H1 (cell line): ENCODE data around the gene B3GNT2.

Source experiments
- ATF2 ChIP-seq: IDR thresholded peaks from 2 replicates; pipeline ENCODE4 v1.6.1; 2012; ENCODE audit warnings: low read length, inconsistent platforms
- BACH1 ChIP-seq: IDR thresholded peaks from 2 replicates; pipeline ENCODE4 v1.6.1; 2012; ENCODE audit warnings: low read length, improper control_type of control experiment
- CEBPB ChIP-seq: IDR thresholded peaks from 2 replicates; pipeline ENCODE4 v1.6.1; 2012; ENCODE audit warnings: low read depth, low read length
- CHD2 ChIP-seq: IDR thresholded peaks from 2 replicates; pipeline ENCODE4 v1.6.1; 2012; ENCODE audit warnings: low read length, improper control_type of control experiment
- CTBP2 ChIP-seq: IDR thresholded peaks from 2 replicates; pipeline ENCODE4 v1.7.0; 2011; ENCODE audit warnings: borderline replicate concordance, mild to moderate bottlenecking, moderate library complexity, mixed read lengths, low read length; ENCODE audit not compliant: insufficient read depth, insufficient read length
- CTCF ChIP-seq, 3 experiments: IDR thresholded peaks; 1 replicate in 2 of 3; 2 replicates in 1 of 3; pipeline versions ENCODE4 v1.5.1 to v1.6.1; 2011; ENCODE audit warnings: low read length in 3 of 3, mild to moderate bottlenecking in 3 of 3, inconsistent platforms in 2 of 3, low read depth in 1 of 3, moderate library complexity in 1 of 3; ENCODE audit not compliant: insufficient read depth in 1 of 3; ENCODE audit errors: control extremely low read depth in 1 of 3
- MAX ChIP-seq: IDR thresholded peaks from 2 replicates; pipeline ENCODE4 v1.6.1; 2012; ENCODE audit warnings: inconsistent platforms
- PHF8 ChIP-seq: fragments of 200-600 bp; sonication (generic); conservative IDR thresholded peaks from 2 replicates; pipeline ENCODE4 v1.7.1; 2012; ENCODE audit warnings: low read depth, mild to moderate bottlenecking, inconsistent platforms, low read length, moderate library complexity
- POLR2AphosphoS5 ChIP-seq: IDR thresholded peaks from 2 replicates; pipeline ENCODE4 v1.6.1; 2011; ENCODE audit warnings: low read depth, low read length

GRCh38 chr2:62209427-62209991, 13.6 kb downstream of the B3GNT2 start:
- TF ChIP-seq CTCF (IDR thresholded peaks at IDR 0.05; ENCODE audit: control extremely low read depth in 1 of 3, insufficient read depth in 1 of 3, low read depth in 1 of 3, low read length in 3 of 3) (no peak), POLR2AphosphoS5 (no peak), ATF2 (no peak), PHF8 (no peak), CHD2 (no peak), BACH1 (no peak), CEBPB (no peak), MAX (no peak), CTBP2 (no peak)
